ENCODE measurements around the gene KRTAP5-5. TPM values are rescaled to one million over a fixed set of nuclear protein-coding genes. Genes with fewer than 3 reads are reported as not detected.

The KRTAP5-5 gene
- total and polyA plus RNA-seq, 2 of the 8 experiments (the other 6 are each of a cell fraction or from before 2014, with no cell fraction given), result 0.09 TPM; not detected in 1

DNA sequence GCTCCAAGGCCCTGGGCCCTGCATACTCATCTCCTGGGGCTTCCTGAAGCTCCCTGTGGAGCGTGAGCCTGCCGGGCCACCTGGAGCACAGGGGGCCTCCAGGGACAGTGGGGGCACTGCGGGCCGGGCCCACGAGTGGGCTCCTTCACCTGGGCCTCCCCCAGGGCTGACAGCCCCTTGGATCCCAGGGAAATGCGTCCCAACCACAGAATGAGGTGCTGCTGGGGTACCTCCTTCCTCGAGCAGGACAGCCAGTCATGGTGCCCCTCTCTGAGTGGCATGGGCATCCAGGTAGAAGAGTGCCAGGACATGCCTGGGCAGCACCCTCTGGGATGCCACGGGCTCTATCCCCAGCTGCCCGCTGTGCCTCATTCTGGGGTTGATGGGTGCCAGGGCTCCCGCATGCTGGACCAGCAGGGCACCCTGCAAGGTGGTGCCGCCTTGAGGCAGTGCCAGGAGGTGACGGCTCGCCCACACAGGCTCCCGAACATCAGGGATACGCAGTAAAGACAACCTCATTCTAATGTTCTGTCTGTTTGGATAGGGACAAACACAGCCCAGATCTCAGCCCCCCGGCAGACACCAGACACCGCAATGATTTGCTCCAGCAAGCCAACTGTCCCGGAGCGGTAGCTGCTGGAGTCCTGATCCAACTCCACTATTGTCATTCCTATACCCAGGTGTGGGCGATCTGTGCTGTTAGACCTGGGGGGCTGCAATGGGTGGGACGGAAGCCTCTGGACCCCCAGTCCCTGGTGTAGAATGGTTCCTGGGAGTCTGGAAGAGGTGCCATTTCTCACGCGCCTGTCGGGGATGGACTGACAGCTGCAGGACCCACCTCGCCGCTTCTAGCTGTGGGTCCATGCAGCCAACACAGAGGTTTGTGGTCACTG, 25.8 kb downstream of the KRTAP5-5 start (continued):
- no peak for TF ChIP-seq E2F6 (IDR thresholded peaks at IDR 0.05)
- TF ChIP-seq SP4 (IDR thresholded peaks at IDR 0.05; ENCODE audit: low read length), result no peak
- no peak for TF ChIP-seq RFX5 (IDR thresholded peaks at IDR 0.05; ENCODE audit: borderline replicate concordance, low read depth, low read length)
- no peak for TF ChIP-seq SIN3A (conservative IDR thresholded peaks at IDR 0.05 in 1 of 2, IDR thresholded peaks at IDR 0.05 in 1 of 2; ENCODE audit: low read depth in 1 of 2, low read length in 2 of 2)
- TF ChIP-seq BRCA1 (IDR thresholded peaks at IDR 0.05; ENCODE audit: low read depth, low read length), result no peak
- TF ChIP-seq KDM5A (IDR thresholded peaks at IDR 0.05; ENCODE audit: low read length), result no peak
- no peak for TF ChIP-seq CREB1 (IDR thresholded peaks at IDR 0.05)
- TF ChIP-seq, protein P1, sequence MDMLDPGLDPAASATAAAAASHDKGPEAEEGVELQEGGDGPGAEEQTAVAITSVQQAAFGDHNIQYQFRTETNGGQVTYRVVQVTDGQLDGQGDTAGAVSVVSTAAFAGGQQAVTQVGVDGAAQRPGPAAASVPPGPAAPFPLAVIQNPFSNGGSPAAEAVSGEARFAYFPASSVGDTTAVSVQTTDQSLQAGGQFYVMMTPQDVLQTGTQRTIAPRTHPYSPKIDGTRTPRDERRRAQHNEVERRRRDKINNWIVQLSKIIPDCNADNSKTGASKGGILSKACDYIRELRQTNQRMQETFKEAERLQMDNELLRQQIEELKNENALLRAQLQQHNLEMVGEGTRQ (IDR thresholded peaks at IDR 0.05; ENCODE audit: low read length), result no peak
- no peak for TF ChIP-seq CEBPB (IDR thresholded peaks at IDR 0.05; ENCODE audit: low read depth, low read length)
